ENCODE measurements around the gene SPATS2.
A peak's percentile ranks its signal among the peaks of the same experiment; 100 is the strongest.

SPATS2 gene

DNA sequence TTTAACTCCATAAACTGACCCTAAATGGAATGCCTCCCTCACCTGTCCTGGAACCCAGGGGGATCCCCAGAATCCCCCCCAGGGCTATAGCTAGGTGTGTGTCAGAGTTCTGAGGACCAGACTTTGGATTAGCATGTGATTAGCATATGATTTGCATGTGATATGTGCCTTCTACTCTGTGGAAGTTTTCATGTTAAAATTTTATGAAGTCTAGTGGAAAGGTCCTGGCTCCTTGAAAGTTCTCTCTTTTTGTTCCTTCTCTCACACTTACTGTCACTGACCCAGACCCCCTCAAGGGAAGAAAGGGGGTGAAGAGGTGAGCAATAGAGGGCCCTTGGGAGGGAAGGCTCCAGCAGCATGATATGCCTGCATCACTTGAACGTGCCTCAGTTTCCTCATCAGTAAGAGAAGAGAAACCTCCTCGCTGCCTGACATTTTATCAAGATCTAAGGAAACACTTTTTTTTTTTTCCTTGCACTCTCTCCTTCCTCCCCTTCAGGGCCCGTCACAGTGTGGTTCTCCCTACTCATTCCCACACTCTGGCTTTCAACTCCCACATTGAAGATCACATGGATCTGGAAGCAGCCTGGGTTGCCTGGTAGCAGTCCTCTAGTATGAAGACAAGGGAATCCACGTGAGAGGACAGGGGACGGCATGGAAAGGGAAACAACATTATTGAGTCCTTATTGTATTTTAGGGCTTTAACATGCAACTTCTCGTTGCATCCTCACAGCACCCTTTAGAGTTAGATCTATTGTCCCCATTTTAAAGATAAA lies 27.0 kb upstream of the SPATS2 start:
- Histone ChIP-seq H3K27me3 (ENCODE audit: control insufficient read depth, low read length) (peaks cover 79% of the 10 kb centered on the region), H4K20me1 (ENCODE audit: control insufficient read depth, insufficient read depth, low read depth, low read length) (no peaks in the 10 kb centered on the region), H3K9me2 (replicated peaks; ENCODE audit: control insufficient read depth, low read length) (no peaks in the 10 kb centered on the region), H3K9me3 (ENCODE audit: control insufficient read depth, insufficient read depth, low read length) (no peaks in the 10 kb centered on the region), H3K36me3 (ENCODE audit: control insufficient read depth, low read length) (no peaks in the 10 kb centered on the region), H3F3A (ENCODE audit: control insufficient read depth, insufficient read depth) (peaks cover 12% of the 10 kb centered on the region), H3K4me1 (ENCODE audit: control insufficient read depth, low read length) (peaks cover 41% of the 10 kb centered on the region), H3K4me3 (ENCODE audit: low read length) (no peak overlapping the region), H3K27ac (ENCODE audit: low read depth, low read length) (no peak overlapping the region), H3K4me2 (ENCODE audit: low read length) (no peak overlapping the region), H3K79me2 (ENCODE audit: control insufficient read depth, low read length) (no peaks in the 10 kb centered on the region)
- no peak for TF ChIP-seq EZH2phosphoT487 (IDR thresholded peaks at IDR 0.05; ENCODE audit: borderline replicate concordance, low read length)
- TF ChIP-seq, protein P1, sequence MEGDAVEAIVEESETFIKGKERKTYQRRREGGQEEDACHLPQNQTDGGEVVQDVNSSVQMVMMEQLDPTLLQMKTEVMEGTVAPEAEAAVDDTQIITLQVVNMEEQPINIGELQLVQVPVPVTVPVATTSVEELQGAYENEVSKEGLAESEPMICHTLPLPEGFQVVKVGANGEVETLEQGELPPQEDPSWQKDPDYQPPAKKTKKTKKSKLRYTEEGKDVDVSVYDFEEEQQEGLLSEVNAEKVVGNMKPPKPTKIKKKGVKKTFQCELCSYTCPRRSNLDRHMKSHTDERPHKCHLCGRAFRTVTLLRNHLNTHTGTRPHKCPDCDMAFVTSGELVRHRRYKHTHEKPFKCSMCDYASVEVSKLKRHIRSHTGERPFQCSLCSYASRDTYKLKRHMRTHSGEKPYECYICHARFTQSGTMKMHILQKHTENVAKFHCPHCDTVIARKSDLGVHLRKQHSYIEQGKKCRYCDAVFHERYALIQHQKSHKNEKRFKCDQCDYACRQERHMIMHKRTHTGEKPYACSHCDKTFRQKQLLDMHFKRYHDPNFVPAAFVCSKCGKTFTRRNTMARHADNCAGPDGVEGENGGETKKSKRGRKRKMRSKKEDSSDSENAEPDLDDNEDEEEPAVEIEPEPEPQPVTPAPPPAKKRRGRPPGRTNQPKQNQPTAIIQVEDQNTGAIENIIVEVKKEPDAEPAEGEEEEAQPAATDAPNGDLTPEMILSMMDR (IDR thresholded peaks at IDR 0.05; ENCODE audit: low read depth, low read length, poor library complexity, severe bottlenecking), result no peak

DNA sequence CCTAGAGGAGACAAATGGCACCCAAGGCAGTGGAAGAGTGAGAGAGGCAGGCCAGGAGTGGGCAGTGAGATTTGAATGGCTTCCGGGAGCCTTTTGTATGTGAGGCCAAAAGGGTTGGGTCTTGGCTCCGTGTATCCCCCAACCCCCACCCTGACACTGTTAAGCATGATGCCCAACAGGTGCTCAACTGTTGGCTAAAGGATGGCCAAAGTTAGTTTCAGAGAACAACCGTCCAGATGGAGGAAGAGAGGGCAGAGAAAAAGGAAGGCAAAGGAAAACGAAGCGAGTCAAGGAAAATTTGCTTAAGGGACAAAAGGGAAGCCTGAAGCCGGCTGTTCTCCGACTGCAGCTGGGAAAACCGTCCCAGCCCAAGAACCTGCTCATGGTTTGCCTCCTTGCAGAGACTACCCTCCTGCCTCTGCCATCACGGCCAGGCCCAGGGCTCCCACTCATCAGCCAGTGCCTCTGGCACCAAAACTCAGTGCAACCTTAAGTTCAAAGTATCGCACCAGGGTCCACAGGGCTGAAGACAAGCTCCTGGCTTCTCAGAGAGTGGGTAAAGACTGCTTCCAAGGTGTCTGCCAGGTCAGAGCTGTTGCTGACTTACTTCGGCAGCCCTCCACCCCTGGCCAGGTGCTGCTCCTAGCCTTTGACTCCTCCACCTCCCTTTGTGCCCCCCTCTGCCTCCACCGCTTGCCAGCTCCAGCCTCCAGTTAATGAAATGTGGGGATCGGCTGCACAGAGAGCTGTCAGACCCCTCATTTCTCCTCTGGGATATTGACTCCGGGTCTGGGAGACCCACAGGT lies 26.1 kb upstream of the SPATS2 start:
- Histone ChIP-seq H3K79me2 (ENCODE audit: control insufficient read depth, low read length) (no peaks in the 10 kb centered on the region), H3K4me2 (ENCODE audit: low read length) (no peak overlapping the region), H3K9me3 (ENCODE audit: control insufficient read depth, insufficient read depth, low read length) (no peaks in the 10 kb centered on the region), H3K9me2 (replicated peaks; ENCODE audit: control insufficient read depth, low read length) (no peaks in the 10 kb centered on the region), H3K4me3 (ENCODE audit: low read length) (no peak overlapping the region), H3K36me3 (ENCODE audit: control insufficient read depth, low read length) (no peaks in the 10 kb centered on the region), H3K27ac (ENCODE audit: low read depth, low read length) (no peak overlapping the region), H3K4me1 (ENCODE audit: control insufficient read depth, low read length) (peaks cover 49% of the 10 kb centered on the region), H3F3A (ENCODE audit: control insufficient read depth, insufficient read depth) (peaks cover 12% of the 10 kb centered on the region), H4K20me1 (ENCODE audit: control insufficient read depth, insufficient read depth, low read depth, low read length) (0 out of 2 replicates have a peak, but pooled peaks cover 2% of the 10 kb centered on the region), H3K27me3 (ENCODE audit: control insufficient read depth, low read length) (peaks cover 87% of the 10 kb centered on the region)
- TF ChIP-seq, protein P1 (IDR thresholded peaks at IDR 0.05; ENCODE audit: low read depth, low read length, poor library complexity, severe bottlenecking), result no peak
- no peak for TF ChIP-seq EZH2phosphoT487 (IDR thresholded peaks at IDR 0.05; ENCODE audit: borderline replicate concordance, low read length)

DNA sequence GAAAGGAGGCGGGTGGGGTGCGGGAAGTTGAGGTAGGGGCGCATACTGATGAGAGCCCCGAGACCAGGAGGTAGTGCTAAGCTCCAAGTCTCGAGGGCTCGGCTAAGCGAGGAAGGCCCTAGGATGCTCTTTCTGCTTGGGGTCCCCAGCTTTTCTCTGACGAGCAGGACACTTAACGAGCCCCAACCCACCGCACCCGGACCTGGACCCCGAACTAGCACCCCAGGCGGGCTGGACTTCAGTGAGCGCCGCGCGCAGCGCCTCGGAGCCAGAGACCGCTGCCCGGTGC lies 25.5 kb upstream of the SPATS2 start:
- H3K4me2 ChIP-seq (ENCODE audit: low read length), result peak overlapping the region; percentile 99; the same call in 1 of the 2 replicates
- 0 out of 2 replicates have a peak, but pooled peaks cover 2% of the 10 kb centered on the region for H4K20me1 ChIP-seq (ENCODE audit: control insufficient read depth, insufficient read depth, low read depth, low read length)
- TF ChIP-seq EZH2phosphoT487 (IDR thresholded peaks at IDR 0.05; ENCODE audit: borderline replicate concordance, low read length), result no peak
- TF ChIP-seq, protein P1 (IDR thresholded peaks at IDR 0.05; ENCODE audit: low read depth, low read length, poor library complexity, severe bottlenecking), result no peak
- no peaks in the 10 kb centered on the region for H3K9me2 ChIP-seq (replicated peaks; ENCODE audit: control insufficient read depth, low read length)
- H3F3A ChIP-seq (ENCODE audit: control insufficient read depth, insufficient read depth), result peaks cover 12% of the 10 kb centered on the region
- H3K27me3 ChIP-seq (ENCODE audit: control insufficient read depth, low read length), result peaks cover 90% of the 10 kb centered on the region
- H3K9me3 ChIP-seq (ENCODE audit: control insufficient read depth, insufficient read depth, low read length), result no peaks in the 10 kb centered on the region
- H3K4me1 ChIP-seq (ENCODE audit: control insufficient read depth, low read length), result peaks cover 54% of the 10 kb centered on the region
- H3K4me3 ChIP-seq (ENCODE audit: low read length), result peak overlapping the region; percentile 76; the same call in 1 of the 2 replicates
- no peaks in the 10 kb centered on the region for H3K79me2 ChIP-seq (ENCODE audit: control insufficient read depth, low read length)
- no peaks in the 10 kb centered on the region for H3K36me3 ChIP-seq (ENCODE audit: control insufficient read depth, low read length)
- H3K27ac ChIP-seq (ENCODE audit: low read depth, low read length), result no peak overlapping the region
